NCI-H2171 (cell line): Measurements from ENCODE around the gene HEXIM1.

ENCODE experiments used
- DNase-seq: peaks from one replicate; lab custom pipeline; 2025; lab: John Stamatoyannopoulos, UW

The HEXIM1 gene

GRCh38 chr17:45172232-45172540, 23.9 kb downstream of the HEXIM1 start:
- DNase-seq, result no peak

- DNase-seq, result no peak
Measured at GRCh38 chr17:45172541-45173286, 24.4 kb downstream of the HEXIM1 start.

GRCh38 chr17:45175759-45176115, 27.5 kb downstream of the HEXIM1 start:
- DNase-seq, result no peak

DNA sequence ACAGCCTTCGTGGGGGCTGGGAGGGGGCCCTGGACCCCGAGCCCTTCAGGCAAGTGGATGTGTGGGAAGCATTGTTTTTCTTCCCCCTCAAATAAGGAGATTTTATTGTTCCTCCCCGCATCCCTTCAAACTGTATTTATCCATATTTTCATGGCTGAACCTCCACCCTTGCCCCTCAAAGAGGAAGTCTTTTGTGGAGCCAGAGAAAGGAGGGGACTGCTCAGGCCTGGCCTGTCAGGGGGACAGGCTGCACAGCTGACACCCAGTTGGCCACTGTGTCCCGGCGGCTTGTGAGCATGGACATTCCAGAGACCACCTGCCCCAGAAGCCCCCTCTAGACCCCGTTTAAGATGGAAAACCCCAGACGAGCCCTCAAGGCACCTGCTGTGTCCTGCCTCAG, 29.3 kb downstream of the HEXIM1 start:
- DNase-seq, result no peak

DNA sequence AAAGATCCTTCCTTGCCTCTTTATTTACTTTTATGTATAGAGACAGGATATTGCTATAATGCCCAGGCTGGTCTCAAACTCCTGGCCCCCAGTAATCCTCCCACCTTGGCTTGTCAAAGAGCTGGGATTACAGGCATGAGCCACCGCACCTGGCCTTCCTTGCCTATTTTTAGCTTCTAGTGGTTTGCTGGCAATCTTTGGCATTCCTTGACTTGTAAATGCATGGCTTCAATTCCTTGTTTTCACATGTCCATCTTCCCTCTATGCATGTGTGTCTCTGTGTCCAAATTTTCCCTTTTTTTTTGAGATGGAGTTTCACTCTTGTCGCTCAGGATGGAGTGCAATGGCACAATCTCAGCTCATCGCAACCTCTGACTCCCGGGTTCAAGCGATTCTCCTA, 35.9 kb downstream of the HEXIM1 start:
- DNase-seq, result no peak

DNA sequence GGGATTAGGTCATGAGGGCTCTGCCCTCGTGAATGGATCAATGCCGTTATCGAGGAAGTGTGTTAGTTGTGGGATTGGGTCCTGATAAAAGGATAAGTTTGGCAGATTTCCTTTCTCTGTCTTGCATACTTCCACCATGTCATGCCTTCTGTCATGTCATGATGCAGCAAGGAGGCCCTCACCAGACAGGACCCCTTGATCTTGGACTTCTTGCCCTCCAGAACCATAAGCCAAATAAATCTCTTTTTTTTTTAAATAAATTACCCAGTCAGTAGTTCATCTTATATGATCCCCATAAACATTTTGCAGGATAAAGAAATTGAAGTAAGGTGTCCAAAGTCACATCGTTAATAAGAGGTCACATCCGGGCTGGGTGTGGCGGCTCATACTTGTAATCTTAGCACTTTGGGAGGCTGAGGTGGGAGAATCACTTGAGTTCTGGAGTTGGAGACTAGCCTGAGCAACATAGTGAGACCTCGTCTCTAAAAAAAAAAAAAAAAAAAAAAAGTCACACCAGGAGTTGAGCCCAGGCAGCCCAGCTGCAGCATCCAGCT, 38.6 kb downstream of the HEXIM1 start:
- no peak for DNase-seq

DNA sequence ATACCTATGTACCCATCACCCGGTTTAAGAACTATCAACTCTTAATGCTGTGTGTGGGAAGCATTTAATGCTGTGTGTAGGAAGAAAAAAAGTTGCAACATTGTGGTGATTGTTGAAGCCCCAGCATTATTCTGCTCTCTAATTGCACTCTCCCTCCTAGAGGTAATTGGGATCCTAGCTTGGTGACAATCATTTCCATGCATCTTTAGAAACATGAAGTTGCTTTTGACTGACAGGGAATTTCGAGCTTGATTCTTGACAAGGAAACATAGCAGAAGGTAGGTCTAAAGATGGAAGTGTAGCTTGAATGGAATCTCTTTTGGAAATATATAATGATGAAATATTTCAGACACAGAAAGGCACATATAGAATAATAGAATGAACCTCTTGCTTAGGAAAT, 40.7 kb downstream of the HEXIM1 start:
- no peak for DNase-seq

- DNase-seq, result peak; percentile 11
Measured at GRCh38 chr17:45190503-45191255, 42.4 kb downstream of the HEXIM1 start.

DNA sequence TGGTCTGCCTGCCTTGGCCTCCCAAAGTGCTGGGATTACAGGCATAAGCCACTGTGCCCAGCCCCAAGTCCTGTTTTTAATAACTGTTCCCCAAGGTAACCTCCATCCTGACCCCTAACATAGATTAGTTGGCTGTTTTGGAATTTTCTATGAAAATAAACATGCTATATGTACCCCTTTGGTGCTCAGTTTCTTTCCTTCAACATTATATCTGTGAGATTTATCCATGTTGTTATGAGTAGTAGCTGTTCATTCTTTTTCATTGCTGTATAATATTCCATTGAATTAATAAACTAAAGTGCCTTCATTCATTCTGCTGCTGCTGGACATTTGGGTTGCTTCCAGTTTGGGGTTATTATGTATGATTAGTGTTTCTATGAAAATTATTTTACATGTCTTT, 47.1 kb downstream of the HEXIM1 start:
- no peak for DNase-seq

DNA sequence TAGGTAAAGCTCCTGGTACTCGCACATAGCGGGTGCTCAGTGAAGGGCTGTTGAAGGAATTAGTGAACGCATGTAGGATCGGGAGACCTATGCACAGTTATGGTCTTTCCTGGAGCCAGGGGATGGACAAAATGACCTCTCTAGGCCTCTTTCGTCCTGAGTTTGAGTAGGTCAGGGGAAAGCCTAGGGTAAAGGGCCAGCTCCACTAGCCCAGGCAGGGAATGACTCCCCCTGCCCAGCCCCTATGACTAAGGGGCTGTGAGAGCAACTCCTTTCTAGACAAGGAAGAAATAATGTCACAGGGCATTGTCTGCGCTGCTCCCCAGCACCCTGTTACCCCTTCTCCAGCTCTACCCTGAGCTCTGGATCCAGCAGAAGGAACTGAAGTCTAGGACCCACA, 48.8 kb downstream of the HEXIM1 start:
- DNase-seq, result no peak

GRCh38 chr17:45197555-45198334, 49.5 kb downstream of the HEXIM1 start:
- DNase-seq, result peak; percentile 63

DNA sequence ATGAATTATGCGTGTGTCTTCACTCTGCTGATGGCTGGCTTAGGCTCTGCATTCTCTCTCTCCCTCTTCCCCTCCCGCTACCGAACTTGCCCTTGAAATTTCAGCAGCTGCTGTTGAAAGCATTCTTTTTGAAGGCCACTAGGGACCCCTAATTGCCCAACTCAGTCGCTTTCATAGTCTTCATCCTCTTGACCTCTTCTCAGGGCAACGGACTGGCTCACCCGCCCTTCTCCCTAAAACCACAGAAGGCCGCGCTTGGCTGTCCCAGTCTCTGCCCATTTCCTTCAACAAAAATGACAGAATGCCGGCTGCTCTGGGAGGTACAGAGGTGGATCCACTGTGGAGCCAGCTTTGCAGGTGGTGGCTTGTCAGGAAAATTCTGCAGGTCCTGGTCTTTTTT, 52.4 kb downstream of the HEXIM1 start:
- no peak for DNase-seq

- DNase-seq, result no peak
Measured at GRCh38 chr17:45201457-45201856, 53.2 kb downstream of the HEXIM1 start.
